ENCODE measurements around the gene EXT2.
A peak's percentile ranks its signal among the peaks of the same experiment; 100 is the strongest.

EXT2 gene

DNA sequence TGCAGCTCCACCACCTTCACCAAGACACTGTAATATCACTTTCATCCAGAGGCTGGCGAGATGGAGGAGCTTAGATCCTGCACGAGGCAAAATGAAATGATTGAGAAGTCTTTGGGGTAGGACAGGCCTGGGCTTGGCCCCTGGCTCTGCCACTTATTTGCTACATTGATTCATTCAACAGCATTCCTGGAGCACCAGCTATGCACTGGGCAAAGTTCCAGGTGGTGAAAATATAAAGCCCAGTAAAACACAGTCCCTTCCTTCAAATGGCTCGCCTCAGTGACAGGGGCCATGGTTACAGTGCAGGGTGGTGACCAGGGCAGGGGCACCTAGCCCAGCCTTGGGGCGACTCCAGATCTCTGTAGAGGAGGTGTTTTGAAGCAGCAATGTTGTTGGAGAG, 194.7 kb downstream of the EXT2 start:
- H3K36me3 ChIP-seq = no peaks in the 10 kb centered on the region
- no peaks in the 10 kb centered on the region for H3K9me3 ChIP-seq (replicated peaks in 1 of 11)
- peaks cover 0 to 8% (median 7%) of the 10 kb centered on the region in 10 experiments; a peak in 8 of 20 replicates for H3K4me1 ChIP-seq

More for the DNA sequence above, 194.7 kb downstream of the EXT2 start:
- no peak overlapping the region for H3K9ac ChIP-seq
- H4K20me1 ChIP-seq = no peaks in the 10 kb centered on the region
- no peak overlapping the region for H3K4me3 ChIP-seq
- H3K27me3 ChIP-seq = no peaks in the 10 kb centered on the region
- no peak for TF ChIP-seq Cebpa-rat (IDR thresholded peaks at IDR 0.05)
- H3K27ac ChIP-seq = no peak overlapping the region
- H3K4me2 ChIP-seq = peak overlapping the region in 6 of 11 experiments; percentile 24 to 46 (median 36); a peak in 6 of 22 replicates

Data from BLaER1 treated with 17β-estradiol and CSF1 and Interleukin-3, amounts not matched to agents 10 nM and 100 nM (cell line).